OCI-LY1 (cell line): ENCODE data around the gene AP4E1.

Experiments
- H2AFZ ChIP-seq: fragments of 200-600 bp; sonication (generic), shearing (Covaris generic); 2 replicates; pipeline ENCODE4 v1.6.0; 2014; ENCODE audit warnings: antibody characterized with exemption, mild to moderate bottlenecking, low read length
- H3F3A ChIP-seq: fragments of 200-600 bp; sonication (generic), shearing (Covaris generic); 2 replicates; pipeline ENCODE4 v1.6.0; 2014; ENCODE audit warnings: mild to moderate bottlenecking, antibody characterized with exemption, low read length, moderate library complexity; ENCODE audit not compliant: insufficient read depth
- H3K27ac ChIP-seq: fragments of 200-600 bp; sonication (generic); 2 replicates; pipeline ENCODE4 v1.5.1; 2014; ENCODE audit warnings: low read length, mixed run types, mild to moderate bottlenecking, low read depth; ENCODE audit not compliant: poor library complexity, severe bottlenecking
- H3K27me3 ChIP-seq: fragments of 200-600 bp; sonication (generic); 2 replicates; pipeline ENCODE4 v1.6.0; 2014; ENCODE audit warnings: antibody characterized with exemption, mild to moderate bottlenecking, low read length, moderate library complexity; ENCODE audit not compliant: insufficient read depth
- H3K36me3 ChIP-seq: fragments of 200-600 bp; sonication (generic); 2 replicates; pipeline ENCODE4 v1.6.1; 2014; ENCODE audit warnings: mild to moderate bottlenecking, antibody characterized with exemption, low read length, moderate library complexity, mixed read lengths; ENCODE audit not compliant: insufficient read depth
- H3K4me1 ChIP-seq: fragments of 200-600 bp; sonication (generic); 2 replicates; pipeline ENCODE4 v1.5.1; 2014; ENCODE audit warnings: mild to moderate bottlenecking, low read length, moderate library complexity; ENCODE audit not compliant: insufficient read depth, severe bottlenecking
- H3K4me2 ChIP-seq: fragments of 200-600 bp; sonication (generic), shearing (Covaris generic); 2 replicates; pipeline ENCODE4 v1.6.1; 2014; ENCODE audit warnings: low read length
- H3K4me3 ChIP-seq: fragments of 200-600 bp; sonication (generic); 2 replicates; pipeline ENCODE4 v1.5.1; 2014; ENCODE audit warnings: low read length, low read depth, mild to moderate bottlenecking, mixed read lengths; ENCODE audit not compliant: poor library complexity, severe bottlenecking
- H3K79me2 ChIP-seq: fragments of 200-600 bp; shearing (Covaris generic); 2 replicates; pipeline ENCODE4 v1.6.1; 2016; ENCODE audit warnings: mixed run types, low read length, mixed read lengths; ENCODE audit not compliant: insufficient read depth
- H3K9ac ChIP-seq: fragments of 200-600 bp; sonication (generic), shearing (Covaris generic); 2 replicates; pipeline ENCODE4 v1.6.1; 2014; ENCODE audit warnings: mild to moderate bottlenecking, low read length, mixed read lengths
- H3K9me2 ChIP-seq: fragments of 200-600 bp; sonication (generic), shearing (Covaris generic); 2 replicates; pipeline ENCODE4 v1.6.1; 2014; ENCODE audit warnings: low read depth, mild to moderate bottlenecking, low read length, mixed read lengths
- H3K9me3 ChIP-seq: fragments of 200-600 bp; shearing (Covaris generic); 2 replicates; pipeline ENCODE4 v1.6.1; 2014; ENCODE audit warnings: low read length, mixed read lengths
- H4K20me1 ChIP-seq: fragments of 200-600 bp; sonication (generic), shearing (Covaris generic); 2 replicates; pipeline ENCODE4 v1.6.0; 2016; ENCODE audit warnings: mild to moderate bottlenecking, low read length; ENCODE audit not compliant: insufficient read depth
- CTCF ChIP-seq: fragments of 200-600 bp; sonication (generic), shearing (Covaris generic); IDR thresholded peaks from 2 replicates; pipeline ENCODE4 v1.5.1; 2017; ENCODE audit warnings: mild to moderate bottlenecking, antibody characterized with exemption, low read length, moderate library complexity, mixed read lengths
- EZH2 ChIP-seq: fragments of 200-600 bp; sonication (generic), shearing (Covaris generic); IDR thresholded peaks from 2 replicates; pipeline ENCODE4 v1.8.0; 2017; ENCODE audit warnings: borderline replicate concordance, mixed run types, mild to moderate bottlenecking, antibody characterized with exemption, low read length, moderate library complexity, mixed read lengths

AP4E1 gene

GRCh38 chr15:50876260-50876988, 32.1 kb upstream of the AP4E1 start:
- Histone ChIP-seq H3K4me2 (peak overlapping the region; percentile 78), H3K9ac (peak overlapping the region; percentile 39; the same call in 1 of the 2 replicates), H3K4me1 (peaks cover 45% of the 10 kb centered on the region), H3K36me3 (no peaks in the 10 kb centered on the region), H2AFZ (peak overlapping the region; percentile 73; the same call in 1 of the 2 replicates), H4K20me1 (no peaks in the 10 kb centered on the region), H3K79me2 (no peaks in the 10 kb centered on the region), H3K9me3 (no peaks in the 10 kb centered on the region), H3K9me2 (no peaks in the 10 kb centered on the region), H3K27ac (no peak overlapping the region), H3F3A (no peaks in the 10 kb centered on the region), H3K4me3 (peak overlapping the region; percentile 60), H3K27me3 (no peaks in the 10 kb centered on the region)
- TF ChIP-seq CTCF (no peak), EZH2 (no peak)

- H3F3A ChIP-seq = no peaks in the 10 kb centered on the region
- no peaks in the 10 kb centered on the region for H3K36me3 ChIP-seq
- H3K4me3 ChIP-seq = peak overlapping the region; percentile 60
- H3K79me2 ChIP-seq = no peaks in the 10 kb centered on the region
- TF ChIP-seq CTCF (peak; percentile 98), EZH2 (no peak)
- peak overlapping the region; percentile 73 for H2AFZ ChIP-seq
- H3K27me3 ChIP-seq = no peaks in the 10 kb centered on the region
- H3K27ac ChIP-seq = no peak overlapping the region
- H3K4me2 ChIP-seq = peak overlapping the region; percentile 78
- no peaks in the 10 kb centered on the region for H4K20me1 ChIP-seq
- H3K9ac ChIP-seq = peak overlapping the region; percentile 39; the same call in 1 of the 2 replicates
- no peaks in the 10 kb centered on the region for H3K9me2 ChIP-seq
- H3K4me1 ChIP-seq = peaks cover 50% of the 10 kb centered on the region
- H3K9me3 ChIP-seq = no peaks in the 10 kb centered on the region
Measured at GRCh38 chr15:50876989-50877360, 31.5 kb upstream of the AP4E1 start.

DNA sequence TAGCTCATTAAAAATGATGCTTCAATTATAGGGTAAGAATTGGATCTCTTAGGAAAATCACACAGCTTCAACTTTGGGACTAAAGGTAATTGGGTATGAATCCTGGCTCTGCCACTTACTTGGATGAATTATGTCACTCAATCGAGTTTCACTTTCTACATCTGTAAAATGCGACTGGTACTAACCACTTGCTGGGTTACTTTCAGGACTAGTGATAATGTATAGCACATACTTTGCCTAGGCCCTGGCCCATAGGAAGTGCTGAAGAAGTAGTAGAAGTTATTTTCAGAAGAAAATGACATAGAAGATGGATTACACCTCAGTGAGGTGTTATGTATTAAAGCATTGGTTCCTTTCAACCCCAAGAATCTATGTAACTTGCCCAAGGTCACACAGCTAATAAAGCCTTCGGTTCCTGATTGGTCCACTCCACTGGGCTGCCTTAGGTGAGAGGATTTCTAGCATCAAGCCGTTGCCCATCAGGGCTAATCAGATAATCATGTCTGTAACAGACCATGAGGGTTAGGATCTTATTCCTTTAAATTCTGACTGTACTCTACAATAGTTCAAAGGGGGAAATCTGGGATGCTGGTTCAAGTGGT, 29.4 kb upstream of the AP4E1 start:
- Histone ChIP-seq H3K9me3 (no peaks in the 10 kb centered on the region), H4K20me1 (no peaks in the 10 kb centered on the region), H3K9me2 (no peaks in the 10 kb centered on the region), H3K27me3 (no peaks in the 10 kb centered on the region), H3K4me3 (no peak overlapping the region), H3K36me3 (no peaks in the 10 kb centered on the region), H2AFZ (peak overlapping the region; percentile 16), H3K27ac (no peak overlapping the region), H3K9ac (no peak overlapping the region), H3K79me2 (no peaks in the 10 kb centered on the region), H3K4me2 (peak overlapping the region; percentile 23; the same call in 1 of the 2 replicates), H3F3A (no peaks in the 10 kb centered on the region), H3K4me1 (peaks cover 56% of the 10 kb centered on the region)
- TF ChIP-seq CTCF (no peak), EZH2 (no peak)
